ENCODE data around the gene TTN.

- TF ChIP-seq POLR2A (IDR thresholded peaks at IDR 0.05; ENCODE audit: low read length) (no peak), GATA1 (IDR thresholded peaks at IDR 0.05; ENCODE audit: low read depth, low read length) (no peak)
Measured at GRCh38 chr2:178615969-178616368, 191.3 kb downstream of the TTN start.

All from erythroblast (primary cell).